IMR-90 (cell line): Measurements from ENCODE around the gene ZDHHC4. TPM values are rescaled to one million over a fixed set of nuclear protein-coding genes. Genes with fewer than 3 reads are reported as not detected.

Source experiments
- ATAC-seq: fragments of 200-7000 bp; cut with Tn5 transposase; 2 replicates; pipeline ENCODE4 v1.9.1; 2020; ENCODE audit warnings: low read depth, mild to moderate bottlenecking, moderate library complexity
- BruUV-seq: library from RNA; stranded (reverse); fragments of 400-500 nt; replicated peaks from 2 replicates; lab custom pipeline; 2021; lab: Mats Ljungman, UMichigan
- CTCF ChIA-PET: fragments of 300-600 bp; formaldehyde crosslinking; extraction: SDS; loops from one replicate; lab custom pipeline; 2021; ENCODE audit warnings: antibody characterized with exemption; lab: Yijun Ruan, JAX
- POLR2A ChIA-PET: fragments of 300-600 bp; sonication (Branson Sonifier 250); formaldehyde crosslinking; loops from one replicate; lab custom pipeline; 2022; ENCODE audit warnings: antibody characterized with exemption; ENCODE audit not compliant: unreplicated experiment; lab: Charles Lee
- DNase-seq: peaks from one replicate; pipeline ENCODE4 v3.0.0; 2013
- H2AFZ ChIP-seq: replicated peaks from 2 replicates; pipeline ENCODE3; 2013; ENCODE audit warnings: low read length, mild to moderate bottlenecking; ENCODE audit not compliant: poor library complexity
- H2AK5ac ChIP-seq: 2 replicates; pipeline ENCODE4 v1.6.1; 2013; ENCODE audit warnings: low read depth, low read length, inconsistent platforms
- H2AK9ac ChIP-seq: replicated peaks from 2 replicates; pipeline ENCODE3; 2013; ENCODE audit warnings: mild to moderate bottlenecking, low read depth, low read length, moderate library complexity; ENCODE audit not compliant: poor library complexity
- H2BK120ac ChIP-seq: 2 replicates; pipeline ENCODE4 v1.6.1; 2013; ENCODE audit warnings: low read depth, low read length, inconsistent platforms
- H2BK15ac ChIP-seq: 3 replicates; pipeline ENCODE4 v1.6.1; 2013; ENCODE audit warnings: low read depth, low read length, inconsistent platforms
- H2BK20ac ChIP-seq: 2 replicates; pipeline ENCODE4 v1.6.1; 2013; ENCODE audit warnings: low read depth, mild to moderate bottlenecking, inconsistent platforms, low read length, moderate library complexity
- H2BK5ac ChIP-seq: 2 replicates; pipeline ENCODE4 v1.6.1; 2013; ENCODE audit warnings: mild to moderate bottlenecking, low read depth, low read length, inconsistent platforms; ENCODE audit not compliant: poor library complexity, severe bottlenecking
- H3K14ac ChIP-seq: replicated peaks from 2 replicates; pipeline ENCODE4 v1.6.1; 2013; ENCODE audit warnings: low read depth, low read length, inconsistent platforms
- H3K18ac ChIP-seq: 2 replicates; pipeline ENCODE4 v1.6.1; 2013; ENCODE audit warnings: low read depth, low read length, control low read depth
- H3K23ac ChIP-seq: 2 replicates; pipeline ENCODE4 v1.6.1; 2013; ENCODE audit warnings: low read depth, low read length, inconsistent platforms
- H3K27ac ChIP-seq: 2 replicates; pipeline ENCODE4 v1.5.1; 2013; ENCODE audit warnings: mild to moderate bottlenecking, control low read depth, low read length; ENCODE audit not compliant: insufficient read depth
- H3K27me3 ChIP-seq: 2 replicates; pipeline ENCODE4 v1.6.1; 2013; ENCODE audit warnings: low read length; ENCODE audit not compliant: control insufficient read depth, insufficient read depth
- H3K36me3 ChIP-seq: 2 replicates; pipeline ENCODE4 v1.6.1; 2013; ENCODE audit warnings: low read length, mixed read lengths; ENCODE audit not compliant: control insufficient read depth, insufficient read depth
- H3K4ac ChIP-seq: 2 replicates; pipeline ENCODE4 v1.6.1; 2013; ENCODE audit warnings: low read depth, low read length, inconsistent platforms
- H3K4me1 ChIP-seq: 2 replicates; pipeline ENCODE4 v1.6.1; 2013; ENCODE audit warnings: low read length, mixed read lengths; ENCODE audit not compliant: control insufficient read depth, insufficient read depth
- H3K4me2 ChIP-seq: 2 replicates; pipeline ENCODE4 v1.6.1; 2013; ENCODE audit warnings: low read depth, mild to moderate bottlenecking, control low read depth, low read length, moderate library complexity
- H3K4me3 ChIP-seq: 2 replicates; pipeline ENCODE4 v1.5.1; 2013; ENCODE audit warnings: low read depth, mild to moderate bottlenecking, control low read depth, low read length, moderate library complexity; ENCODE audit not compliant: insufficient read depth
- H3K56ac ChIP-seq: 2 replicates; pipeline ENCODE4 v1.6.1; 2013; ENCODE audit warnings: low read length, inconsistent platforms; ENCODE audit not compliant: insufficient read depth; ENCODE audit errors: extremely low read depth
- H3K79me1 ChIP-seq, 2 experiments: 2 replicates each; pipeline ENCODE4 v1.6.1; 2013; ENCODE audit warnings: low read length in 2 of 2, inconsistent platforms in 1 of 2, low read depth in 1 of 2
- H3K9ac ChIP-seq: 2 replicates; pipeline ENCODE4 v1.6.1; 2013; ENCODE audit warnings: low read depth, low read length, control low read depth
- H3K9me1 ChIP-seq: 2 replicates; pipeline ENCODE4 v1.6.1; 2013; ENCODE audit warnings: low read length, inconsistent platforms; ENCODE audit not compliant: insufficient read depth
- H3K9me3 ChIP-seq: 2 replicates; pipeline ENCODE4 v1.6.1; 2013; ENCODE audit warnings: low read length; ENCODE audit not compliant: control insufficient read depth, insufficient read depth
- H4K20me1 ChIP-seq: 2 replicates; pipeline ENCODE4 v1.6.1; 2013; ENCODE audit warnings: low read length, inconsistent platforms; ENCODE audit not compliant: insufficient read depth
- H4K5ac ChIP-seq: 2 replicates; pipeline ENCODE4 v1.6.1; 2013; ENCODE audit warnings: mild to moderate bottlenecking, low read depth, low read length, control low read depth
- H4K8ac ChIP-seq, 2 experiments: 2 replicates each; pipeline ENCODE4 v1.6.1; 2013; ENCODE audit warnings: low read depth in 2 of 2, low read length in 2 of 2, control low read depth in 1 of 2, inconsistent platforms in 1 of 2
- H4K91ac ChIP-seq: 2 replicates; pipeline ENCODE4 v1.6.1; 2013; ENCODE audit warnings: low read depth, low read length, inconsistent platforms; ENCODE audit not compliant: insufficient read depth
- BHLHE40 ChIP-seq: fragments of 150-350 bp; IDR thresholded peaks from 2 replicates; pipeline ENCODE4 v1.6.1; 2016; ENCODE audit warnings: mild to moderate bottlenecking, low read depth, low read length
- CEBPB ChIP-seq: IDR thresholded peaks from 2 replicates; pipeline ENCODE4 v1.6.1; 2012; ENCODE audit warnings: low read depth, low read length, improper control_type of control experiment
- CHD1 ChIP-seq: IDR thresholded peaks from 2 replicates; pipeline ENCODE4 v1.6.1; 2012; ENCODE audit warnings: low read depth, low read length, improper control_type of control experiment
- CTCF ChIP-seq: conservative IDR thresholded peaks from 2 replicates; pipeline ENCODE4 v1.5.1; 2012; ENCODE audit warnings: mild to moderate bottlenecking, low read depth, low read length, improper control_type of control experiment
- ELK1 ChIP-seq: fragments of 150-350 bp; IDR thresholded peaks from 2 replicates; pipeline ENCODE4 v1.6.1; 2016; ENCODE audit warnings: low read depth, mild to moderate bottlenecking, low read length, moderate library complexity, borderline replicate concordance
- FOS ChIP-seq: fragments of 150-350 bp; IDR thresholded peaks from 2 replicates; pipeline ENCODE4 v1.6.1; 2016; ENCODE audit warnings: low read depth, low read length
- MAFK ChIP-seq: IDR thresholded peaks from 2 replicates; pipeline ENCODE4 v1.6.1; 2012; ENCODE audit warnings: low read depth, low read length, improper control_type of control experiment
- MAZ ChIP-seq: IDR thresholded peaks from 2 replicates; pipeline ENCODE4 v1.6.1; 2012; ENCODE audit warnings: low read depth, mild to moderate bottlenecking, low read length, improper control_type of control experiment, moderate library complexity, borderline replicate concordance
- MXI1 ChIP-seq: IDR thresholded peaks from 2 replicates; pipeline ENCODE4 v1.6.1; 2012; ENCODE audit warnings: low read depth, mild to moderate bottlenecking, low read length, moderate library complexity, borderline replicate concordance
- NFE2L2 ChIP-seq: fragments of 150-350 bp; IDR thresholded peaks from 2 replicates; pipeline ENCODE4 v1.6.1; 2016; ENCODE audit warnings: low read depth, mild to moderate bottlenecking, low read length
- POLR2A ChIP-seq: IDR thresholded peaks from 2 replicates; pipeline ENCODE4 v1.6.1; 2012; ENCODE audit warnings: mild to moderate bottlenecking, low read depth, low read length
- RAD21 ChIP-seq: IDR thresholded peaks from 2 replicates; pipeline ENCODE4 v1.6.1; 2012; ENCODE audit warnings: low read length, improper control_type of control experiment
- RCOR1 ChIP-seq: IDR thresholded peaks from 2 replicates; pipeline ENCODE4 v1.6.1; 2012; ENCODE audit warnings: mild to moderate bottlenecking, low read length, improper control_type of control experiment; ENCODE audit not compliant: insufficient replicate concordance
- RFX5 ChIP-seq: IDR thresholded peaks from 2 replicates; pipeline ENCODE4 v1.8.0; 2012; ENCODE audit warnings: low read depth, mild to moderate bottlenecking, low read length, moderate library complexity
- SMC3 ChIP-seq: fragments of 150-350 bp; IDR thresholded peaks from 2 replicates; pipeline ENCODE4 v1.6.1; 2016; ENCODE audit warnings: low read depth, mild to moderate bottlenecking, antibody characterized with exemption, low read length, moderate library complexity
- USF2 ChIP-seq: fragments of 150-350 bp; IDR thresholded peaks from 2 replicates; pipeline ENCODE4 v1.6.1; 2017; ENCODE audit warnings: mild to moderate bottlenecking, antibody characterized with exemption, low read length, low read depth
- WGBS, 2 experiments: methylation state at CpG; one replicate each; pipeline versions ENCODE4 v1.1.5 to v1.1.7; 2013; ENCODE audit warnings: missing lambda C conversion rate in 2 of 2; ENCODE audit not compliant: insufficient read length in 1 of 2; ENCODE audit errors: extremely low coverage in 2 of 2; 5-methylcytosine and 5-hydroxymethylcytosine counted together
- dilution Hi-C: fragments of 300-500 bp; cut with HindIII; formaldehyde crosslinking; loops from one replicate; pipeline ENCODE4 v1.14.3; 2018; ENCODE audit warnings: low sequenced_read_pairs; ENCODE audit not compliant: unreplicated experiment
- in situ Hi-C: fragments of 300-500 bp; cut with MboI; formaldehyde crosslinking; loops from 3 replicates; pipeline ENCODE4 v1.14.3; 2019; ENCODE audit warnings: low sequenced_read_pairs, inconsistent platforms, mixed read lengths
- intact Hi-C: fragments of 100-400 bp; cut with micrococcal nuclease; formaldehyde crosslinking; loops from 2 replicates; pipeline ENCODE4 v1.10.0; 2022
- polyA plus RNA-seq, 3 experiments: library from polyadenylated mRNA; depleted of rRNA; stranded (reverse); fragments of >200 nt; gene quantifications; 2 replicates each; pipeline ENCODE4 v1.2.3, GENCODE V29; 2012; ENCODE audit warnings: low replicate concordance in 1 of 3
- total RNA-seq: library from RNA; depleted of rRNA; stranded (reverse); fragments of >200 nt; gene quantifications from 2 replicates; pipeline ENCODE4 v1.2.3, GENCODE V29; 2012

ZDHHC4 gene
- total and polyA plus RNA-seq, 2 of the 4 experiments (the other 2 are of a cell fraction), result 43.9 to 58.3 TPM

GRCh38 chr7:6529643-6530042 lies 47.6 kb upstream of the ZDHHC4 start:
- Histone ChIP-seq H2BK15ac (no peak overlapping the region), H3K9me3 (no peaks in the 10 kb centered on the region), H4K8ac (no peak overlapping the region), H3K56ac (no peak overlapping the region), H3K27ac (no peak overlapping the region), H3K36me3 (no peaks in the 10 kb centered on the region), H2BK5ac (no peak overlapping the region), H4K5ac (no peak overlapping the region), H3K4ac (no peak overlapping the region), H3K9me1 (no peaks in the 10 kb centered on the region), H2AFZ (peak overlapping the region; percentile 33), H4K91ac (no peak overlapping the region), H2AK9ac (no peak overlapping the region), H3K23ac (no peak overlapping the region), H3K27me3 (peaks cover 67% of the 10 kb centered on the region), H3K4me1 (no peaks in the 10 kb centered on the region), H2BK20ac (no peak overlapping the region), H3K18ac (no peak overlapping the region), H2BK120ac (no peak overlapping the region), H3K4me2 (no peak overlapping the region), H3K9ac (no peak overlapping the region), H3K14ac (no peak overlapping the region), H3K79me1 (no peaks in the 10 kb centered on the region), H3K4me3 (no peak overlapping the region), H2AK5ac (no peak overlapping the region), H4K20me1 (no peaks in the 10 kb centered on the region)
- no TSS peak for BruUV-seq
- CTCF ChIA-PET, result no interaction called here
- in situ Hi-C loops, result no loop called here
- TF ChIP-seq NFE2L2, result no peak
- TF ChIP-seq ELK1, result no peak
- no peak for TF ChIP-seq MXI1
- TF ChIP-seq RFX5, result no peak
- no peak for TF ChIP-seq RCOR1
- no peak for TF ChIP-seq POLR2A
- no peak for TF ChIP-seq CTCF
- no peak for TF ChIP-seq SMC3
- no peak for TF ChIP-seq BHLHE40
- no peak for TF ChIP-seq USF2
- no peak for TF ChIP-seq MAFK
- TF ChIP-seq CEBPB, result no peak
- no peak for TF ChIP-seq FOS
- TF ChIP-seq MAZ, result no peak
- TF ChIP-seq CHD1, result no peak
- no peak for TF ChIP-seq RAD21
- ATAC-seq (no peak), DNase-seq (no peak)
- POLR2A ChIA-PET, result no interaction called here
- 49% methylated on average over 2 of the region's 6 CpGs; no CpG with 5 or more reads in 1 of the 2 experiments for WGBS, 2 experiments
- dilution Hi-C loops, result no loop called here
- intact Hi-C loops, result no loop called here
